Activated CD4-positive, alpha-beta T cell treated with anti-CD3 and anti-CD28 coated beads, Interleukin-2, amount 50 U/mL, for 24 hours (primary cell): ENCODE data around the gene CLC.
"Not testable (repeated sequence)": the region's sequence is repeated elsewhere in the genome, so short reads cannot be mapped to it uniquely, and the experiment has no call there.

Experiments used
- DNase-seq, 2 donors: peaks; one replicate each; pipeline ENCODE4 v3.0.0-alpha.2; 2020; ENCODE audit warnings: low read depth in 1 of 2, low spot score in 1 of 2

Gene CLC

GRCh38 chr19:39729594-39729993, 8.2 kb downstream of the CLC start:
- no peak for DNase-seq

- no peak for DNase-seq
These were observed 9.8 kb downstream of the CLC start for GRCh38 chr19:39728040-39728439.

GRCh38 chr19:39727070-39727800, 10.6 kb downstream of the CLC start:
- DNase-seq: no peak

- no peak for DNase-seq
These were observed 11.8 kb downstream of the CLC start for GRCh38 chr19:39725995-39726394.

GRCh38 chr19:39720144-39720543, 17.7 kb downstream of the CLC start:
- not testable (repeated sequence) for DNase-seq

- DNase-seq: no peak
These were observed 27.4 kb downstream of the CLC start for GRCh38 chr19:39710333-39710890.

- DNase-seq: no peak
These were observed 28.6 kb downstream of the CLC start for GRCh38 chr19:39709026-39709872.

GRCh38 chr19:39708594-39708993, 29.2 kb downstream of the CLC start:
- no peak for DNase-seq

GRCh38 chr19:39705578-39706188, 32.1 kb downstream of the CLC start:
- DNase-seq: peak in 1 of 2 donors; percentile 20

GRCh38 chr19:39704181-39705044, 33.4 kb downstream of the CLC start, which contains the start of gene LGALS14:
TSS of gene LGALS14 (plus strand) at chr19:39704481. CDS start at chr19:39704529, 48 bp downstream.
- DNase-seq: no peak

GRCh38 chr19:39701291-39701690, 36.5 kb downstream of the CLC start:
- DNase-seq: no peak

GRCh38 chr19:39698535-39698934, 39.3 kb downstream of the CLC start:
- no peak for DNase-seq

GRCh38 chr19:39696387-39696786, 41.4 kb downstream of the CLC start:
- no peak for DNase-seq

GRCh38 chr19:39695759-39696158, 42.1 kb downstream of the CLC start:
- no peak for DNase-seq

- no peak for DNase-seq
These were observed 45.0 kb downstream of the CLC start for GRCh38 chr19:39692822-39693221.

GRCh38 chr19:39692166-39692565, 45.7 kb downstream of the CLC start:
- no peak for DNase-seq

- DNase-seq: not testable (repeated sequence)
These were observed 49.2 kb downstream of the CLC start for GRCh38 chr19:39688637-39689036.

- no peak for DNase-seq
These were observed 51.1 kb downstream of the CLC start for GRCh38 chr19:39686739-39687138.

GRCh38 chr19:39684267-39684666, 53.6 kb downstream of the CLC start:
- DNase-seq: no peak

- DNase-seq: no peak
These were observed 56.4 kb downstream of the CLC start for GRCh38 chr19:39681416-39681815.
